Brain microvascular endothelial cell (primary cell): ENCODE measurements around the gene LRBA.

Experiments used
- DNase-seq: peaks from one replicate; pipeline ENCODE4 v3.0.0-alpha.2; 2020
- H3K27ac ChIP-seq: fragments of 250-450 bp; sonication (Bioruptor Pico); 2 replicates; pipeline ENCODE4 v1.5.1; 2020; ENCODE audit warnings: mild to moderate bottlenecking, moderate library complexity
- H3K27me3 ChIP-seq: fragments of 250-450 bp; sonication (Bioruptor Pico); replicated peaks from 2 replicates; pipeline ENCODE4 v1.5.1; 2020; ENCODE audit warnings: mild to moderate bottlenecking
- H3K36me3 ChIP-seq: fragments of 250-450 bp; sonication (Bioruptor Pico); replicated peaks from 2 replicates; pipeline ENCODE4 v1.5.1; 2020; ENCODE audit warnings: mild to moderate bottlenecking
- H3K4me3 ChIP-seq: 2 replicates; pipeline ENCODE4 v1.5.1; 2011; ENCODE audit warnings: low read depth, mild to moderate bottlenecking, control low read depth, low read length, moderate library complexity
- CTCF ChIP-seq: IDR thresholded peaks from 2 replicates; pipeline ENCODE4 v1.5.1; 2011; ENCODE audit warnings: low read depth, mild to moderate bottlenecking, moderate library complexity, low read length, control low read depth, inconsistent platforms; ENCODE audit errors: missing control alignments
- in situ Hi-C: cut with HindIII; loops from 2 replicates; pipeline ENCODE4 v1.10.0; 2017; ENCODE audit warnings: low sequenced_read_pairs, low pct_ligation_motif_present

The LRBA gene

GRCh38 chr4:150679765-150680343 is 335.2 kb downstream of the LRBA start:
- Histone ChIP-seq H3K4me3 (no peak overlapping the region), H3K36me3 (no peaks in the 10 kb centered on the region), H3K27me3 (no peaks in the 10 kb centered on the region), H3K27ac (no peak overlapping the region)
- DNase-seq = no peak
- in situ Hi-C loops = no loop called here
- TF ChIP-seq CTCF = no peak

GRCh38 chr4:150679018-150679764 is 335.9 kb downstream of the LRBA start:
- DNase-seq = no peak
- H3K27ac ChIP-seq = no peak overlapping the region
- no peaks in the 10 kb centered on the region for H3K27me3 ChIP-seq
- H3K36me3 ChIP-seq = no peaks in the 10 kb centered on the region
- no peak for TF ChIP-seq CTCF
- peak overlapping the region; percentile 10 for H3K4me3 ChIP-seq
- in situ Hi-C loops = no loop called here

GRCh38 chr4:150673793-150674192 is 341.3 kb downstream of the LRBA start:
- no peak for DNase-seq
- no peak overlapping the region for H3K4me3 ChIP-seq
- no peaks in the 10 kb centered on the region for H3K27me3 ChIP-seq
- in situ Hi-C loops = no loop called here
- H3K27ac ChIP-seq = no peak overlapping the region
- no peaks in the 10 kb centered on the region for H3K36me3 ChIP-seq
- no peak for TF ChIP-seq CTCF

- Histone ChIP-seq H3K4me3 (no peak overlapping the region), H3K27me3 (no peaks in the 10 kb centered on the region), H3K27ac (no peak overlapping the region), H3K36me3 (no peaks in the 10 kb centered on the region)
- DNase-seq = no peak
- peak; percentile 21 for TF ChIP-seq CTCF
- in situ Hi-C loops = no loop called here
Measured at GRCh38 chr4:150668824-150669223, 346.3 kb downstream of the LRBA start.

- Histone ChIP-seq H3K27me3 (no peaks in the 10 kb centered on the region), H3K27ac (no peak overlapping the region), H3K36me3 (no peaks in the 10 kb centered on the region), H3K4me3 (no peak overlapping the region)
- no peak for TF ChIP-seq CTCF
- peak; percentile 15 for DNase-seq
- in situ Hi-C loops = no loop called here
Measured at GRCh38 chr4:150664935-150665334, 350.1 kb downstream of the LRBA start.
